Liver (tissue), 9 donors: ENCODE data around the gene HCRTR1. TPM values are rescaled to one million over a fixed set of nuclear protein-coding genes. Genes with fewer than 3 reads are reported as not detected.

ENCODE experiments used
- DNase-seq: peaks from one replicate; pipeline ENCODE4 v3.0.0-alpha.2; 2017; ENCODE audit warnings: low spot score
- H3K27ac ChIP-seq, 2 donors: one replicate each; pipeline ENCODE4 v1.7.0; 2013; ENCODE audit warnings: inconsistent platforms in 2 of 2, low read length in 2 of 2, control low read depth in 1 of 2, low read depth in 1 of 2, mild to moderate bottlenecking in 1 of 2
- H3K27me3 ChIP-seq, 4 donors: one replicate each; pipeline versions ENCODE4 v1.6.1 to v1.7.0; 2013; ENCODE audit warnings: low read length in 3 of 4, inconsistent platforms in 1 of 4, mild to moderate bottlenecking in 1 of 4, moderate library complexity in 1 of 4; ENCODE audit not compliant: control insufficient read depth in 4 of 4, insufficient read depth in 4 of 4
- H3K36me3 ChIP-seq, 4 donors: one replicate each; pipeline versions ENCODE4 v1.6.1 to v1.7.0; 2013; ENCODE audit warnings: low read length in 3 of 4, mild to moderate bottlenecking in 3 of 4, low read depth in 1 of 4, moderate library complexity in 1 of 4; ENCODE audit not compliant: control insufficient read depth in 4 of 4, insufficient read depth in 3 of 4
- H3K4me1 ChIP-seq, 4 donors: one replicate each; pipeline versions ENCODE4 v1.6.1 to v1.7.0; 2013; ENCODE audit warnings: low read length in 3 of 4, mild to moderate bottlenecking in 3 of 4, moderate library complexity in 1 of 4; ENCODE audit not compliant: control insufficient read depth in 4 of 4, insufficient read depth in 4 of 4
- H3K4me3 ChIP-seq, 3 donors: one replicate each; pipeline versions ENCODE4 v1.6.1 to v1.7.0; 2013; ENCODE audit warnings: low read length in 3 of 3, control low read depth in 1 of 3, low read depth in 1 of 3, mild to moderate bottlenecking in 1 of 3
- H3K9ac ChIP-seq, 2 donors: one replicate each; pipeline ENCODE4 v1.7.0; 2013; ENCODE audit warnings: low read length in 2 of 2, mild to moderate bottlenecking in 2 of 2, moderate library complexity in 2 of 2, control low read depth in 1 of 2, low read depth in 1 of 2
- H3K9me3 ChIP-seq, 4 donors: one replicate each; pipeline versions ENCODE4 v1.6.1 to v1.7.0; 2013; ENCODE audit warnings: low read length in 3 of 4; ENCODE audit not compliant: control insufficient read depth in 4 of 4
- EGR1 ChIP-seq, 2 donors: IDR thresholded peaks; 2 replicates each; pipeline ENCODE4 v1.6.1; 2016 to 2018; ENCODE audit warnings: antibody characterized with exemption in 2 of 2, low read depth in 2 of 2
- FOXA1 ChIP-seq: IDR thresholded peaks from 2 replicates; pipeline ENCODE4 v1.6.1; 2016; ENCODE audit warnings: antibody characterized with exemption
- FOXA2 ChIP-seq: IDR thresholded peaks from 2 replicates; pipeline ENCODE4 v1.6.1; 2016; ENCODE audit warnings: antibody characterized with exemption
- HNF4A ChIP-seq, 2 donors: conservative IDR thresholded peaks; 2 replicates each; pipeline ENCODE4 v1.6.1; 2016; ENCODE audit warnings: antibody characterized with exemption in 2 of 2, mild to moderate bottlenecking in 2 of 2
- HNF4G ChIP-seq: IDR thresholded peaks from 2 replicates; pipeline ENCODE4 v1.6.1; 2016; ENCODE audit warnings: antibody characterized with exemption
- RAD21 ChIP-seq, 2 donors: IDR thresholded peaks; 2 replicates each; pipeline ENCODE4 v1.6.1; 2016; ENCODE audit warnings: antibody characterized with exemption in 2 of 2, mild to moderate bottlenecking in 2 of 2
- RXRA ChIP-seq, 2 donors: IDR thresholded peaks; 2 replicates each; pipeline ENCODE4 v1.6.1; 2017 to 2018; ENCODE audit warnings: antibody characterized with exemption in 2 of 2, mild to moderate bottlenecking in 1 of 2
- SP1 ChIP-seq: IDR thresholded peaks from 2 replicates; pipeline ENCODE4 v1.6.1; 2018; ENCODE audit warnings: antibody characterized with exemption, mild to moderate bottlenecking
- TAF1 ChIP-seq: conservative IDR thresholded peaks from 2 replicates; pipeline ENCODE4 v1.6.1; 2016; ENCODE audit warnings: antibody characterized with exemption, mild to moderate bottlenecking
- WGBS: extraction: QIAGEN DNeasy Blood & Tissue Kit; methylation state at CpG from one replicate; pipeline ENCODE4 v1.1.7; 2013; 5-methylcytosine and 5-hydroxymethylcytosine counted together
- polyA plus RNA-seq, 2 donors: library from polyadenylated mRNA; stranded (reverse) in 1 of 2; unstranded in 1 of 2; fragments of 200-250 nt in 1 of 2; fragments of >200 nt in 1 of 2; fragmentation: Nextera tagmentation in 1 of 2; extraction: Ambion mirVana in 1 of 2; gene quantifications; one replicate each; pipeline versions ENCODE4 v1.2.1 to v1.2.3, GENCODE V29; 2013 to 2015
- total RNA-seq, 2 donors: library from RNA; depleted of rRNA; stranded (reverse); fragments of >200 nt; gene quantifications; one replicate each; pipeline ENCODE4 v1.2.3, GENCODE V29; 2014
- TF ChIP-seq, protein P1 (sequence below): IDR thresholded peaks from 2 replicates; pipeline ENCODE4 v1.6.1; 2016; ENCODE audit warnings: antibody characterized with exemption
- TF ChIP-seq, protein P2 (sequence below): IDR thresholded peaks from 2 replicates; pipeline ENCODE4 v1.6.1; 2016; ENCODE audit warnings: antibody characterized with exemption
- TF ChIP-seq, protein P3 (sequence below): fragments of 150-350 bp; IDR thresholded peaks from 2 replicates; pipeline ENCODE4 v1.5.1; 2017; ENCODE audit warnings: improper control_type of control experiment, low read depth, low read length; ENCODE audit not compliant: missing input control
- donor health status: healthy.
- donor health status: healthy.
- donor health status: healthy.
- donor health status: healthy.
- donor health status: healthy.

HCRTR1 gene
- total and polyA plus RNA-seq, 4 donors: 0.06 TPM; not detected in 3

DNA sequence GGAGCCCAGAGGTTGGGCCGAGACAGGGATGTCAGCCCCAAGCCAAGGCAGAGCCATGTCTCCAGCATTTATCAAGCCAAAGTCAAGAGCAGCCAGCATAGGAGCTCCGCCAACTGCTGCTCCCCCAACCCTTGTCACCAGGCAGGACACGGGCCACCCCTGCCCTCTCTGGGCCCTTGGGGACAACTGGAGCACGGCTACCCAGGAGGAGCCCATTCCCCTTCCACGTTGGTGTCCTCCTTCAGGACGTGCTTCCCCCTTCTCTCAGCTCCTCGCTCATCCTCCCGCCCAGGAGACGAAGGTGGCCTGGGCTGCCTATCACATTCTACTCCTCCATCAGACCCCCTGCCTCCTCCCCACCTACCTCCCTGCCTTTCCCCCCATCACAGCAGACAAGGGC lies 47.0 kb downstream of the HCRTR1 start (continued):
- TF ChIP-seq, protein P1, sequence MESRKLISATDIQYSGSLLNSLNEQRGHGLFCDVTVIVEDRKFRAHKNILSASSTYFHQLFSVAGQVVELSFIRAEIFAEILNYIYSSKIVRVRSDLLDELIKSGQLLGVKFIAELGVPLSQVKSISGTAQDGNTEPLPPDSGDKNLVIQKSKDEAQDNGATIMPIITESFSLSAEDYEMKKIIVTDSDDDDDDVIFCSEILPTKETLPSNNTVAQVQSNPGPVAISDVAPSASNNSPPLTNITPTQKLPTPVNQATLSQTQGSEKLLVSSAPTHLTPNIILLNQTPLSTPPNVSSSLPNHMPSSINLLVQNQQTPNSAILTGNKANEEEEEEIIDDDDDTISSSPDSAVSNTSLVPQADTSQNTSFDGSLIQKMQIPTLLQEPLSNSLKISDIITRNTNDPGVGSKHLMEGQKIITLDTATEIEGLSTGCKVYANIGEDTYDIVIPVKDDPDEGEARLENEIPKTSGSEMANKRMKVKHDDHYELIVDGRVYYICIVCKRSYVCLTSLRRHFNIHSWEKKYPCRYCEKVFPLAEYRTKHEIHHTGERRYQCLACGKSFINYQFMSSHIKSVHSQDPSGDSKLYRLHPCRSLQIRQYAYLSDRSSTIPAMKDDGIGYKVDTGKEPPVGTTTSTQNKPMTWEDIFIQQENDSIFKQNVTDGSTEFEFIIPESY: no peak
- TF ChIP-seq RAD21 (IDR thresholded peaks at IDR 0.05): no peak
- TF ChIP-seq RXRA (IDR thresholded peaks at IDR 0.05): no peak
- TF ChIP-seq TAF1: no peak
- TF ChIP-seq HNF4A (conservative IDR thresholded peaks at IDR 0.05): no peak
- TF ChIP-seq HNF4G: no peak
- TF ChIP-seq, protein P2, sequence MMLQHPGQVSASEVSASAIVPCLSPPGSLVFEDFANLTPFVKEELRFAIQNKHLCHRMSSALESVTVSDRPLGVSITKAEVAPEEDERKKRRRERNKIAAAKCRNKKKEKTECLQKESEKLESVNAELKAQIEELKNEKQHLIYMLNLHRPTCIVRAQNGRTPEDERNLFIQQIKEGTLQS: no peak
- TF ChIP-seq SP1: no peak

DNA sequence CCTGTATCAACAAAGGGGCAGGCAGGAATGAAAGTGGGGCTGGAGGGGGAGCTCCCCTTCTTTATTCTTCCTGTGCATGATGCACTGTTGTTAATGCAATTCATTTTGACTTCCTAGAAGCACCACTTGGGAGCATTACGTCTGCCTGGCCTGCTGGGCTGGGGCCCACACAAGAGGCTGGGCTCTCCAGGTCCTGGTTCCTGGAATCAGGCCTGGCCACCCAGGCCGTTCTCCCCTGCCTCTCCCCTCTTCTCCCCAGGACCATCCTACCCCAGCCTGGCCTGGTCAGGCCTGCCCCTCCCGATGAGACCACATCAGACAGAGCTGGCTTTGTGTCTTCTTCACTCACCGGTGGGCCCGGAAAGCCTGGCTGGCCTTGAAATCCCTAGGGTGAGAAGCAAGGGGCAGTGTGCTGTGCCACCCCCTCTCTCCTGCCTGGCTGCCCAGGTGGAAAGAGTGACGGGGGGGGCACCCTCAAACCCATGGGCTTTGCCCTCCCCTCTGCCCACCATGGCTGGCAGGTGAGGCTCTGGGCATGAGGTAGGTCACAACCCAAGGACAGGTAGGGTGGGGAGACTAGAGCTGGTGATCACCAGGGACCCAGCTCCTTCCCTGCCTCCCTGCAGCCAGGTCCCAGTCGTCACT lies 47.9 kb downstream of the HCRTR1 start:
- no peaks in the 10 kb centered on the region for H3K27me3 ChIP-seq
- TF ChIP-seq EGR1 (IDR thresholded peaks at IDR 0.05; ENCODE audit: low read depth in 2 of 2) (no peak), FOXA1 (no peak)
- TF ChIP-seq, protein P3, sequence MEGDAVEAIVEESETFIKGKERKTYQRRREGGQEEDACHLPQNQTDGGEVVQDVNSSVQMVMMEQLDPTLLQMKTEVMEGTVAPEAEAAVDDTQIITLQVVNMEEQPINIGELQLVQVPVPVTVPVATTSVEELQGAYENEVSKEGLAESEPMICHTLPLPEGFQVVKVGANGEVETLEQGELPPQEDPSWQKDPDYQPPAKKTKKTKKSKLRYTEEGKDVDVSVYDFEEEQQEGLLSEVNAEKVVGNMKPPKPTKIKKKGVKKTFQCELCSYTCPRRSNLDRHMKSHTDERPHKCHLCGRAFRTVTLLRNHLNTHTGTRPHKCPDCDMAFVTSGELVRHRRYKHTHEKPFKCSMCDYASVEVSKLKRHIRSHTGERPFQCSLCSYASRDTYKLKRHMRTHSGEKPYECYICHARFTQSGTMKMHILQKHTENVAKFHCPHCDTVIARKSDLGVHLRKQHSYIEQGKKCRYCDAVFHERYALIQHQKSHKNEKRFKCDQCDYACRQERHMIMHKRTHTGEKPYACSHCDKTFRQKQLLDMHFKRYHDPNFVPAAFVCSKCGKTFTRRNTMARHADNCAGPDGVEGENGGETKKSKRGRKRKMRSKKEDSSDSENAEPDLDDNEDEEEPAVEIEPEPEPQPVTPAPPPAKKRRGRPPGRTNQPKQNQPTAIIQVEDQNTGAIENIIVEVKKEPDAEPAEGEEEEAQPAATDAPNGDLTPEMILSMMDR: no peak
- no peaks in the 10 kb centered on the region for H3K36me3 ChIP-seq
- H3K9me3 ChIP-seq: no peaks in the 10 kb centered on the region
- H3K27ac ChIP-seq: no peak overlapping the region
- no peak overlapping the region for H3K4me3 ChIP-seq
- 84% methylated on average over 7 of the region's 7 CpGs for WGBS
- H3K4me1 ChIP-seq: peaks cover 0 to 9% (median 2%) of the 10 kb centered on the region in 4 donors
- DNase-seq: no peak
- no peak overlapping the region for H3K9ac ChIP-seq

DNA sequence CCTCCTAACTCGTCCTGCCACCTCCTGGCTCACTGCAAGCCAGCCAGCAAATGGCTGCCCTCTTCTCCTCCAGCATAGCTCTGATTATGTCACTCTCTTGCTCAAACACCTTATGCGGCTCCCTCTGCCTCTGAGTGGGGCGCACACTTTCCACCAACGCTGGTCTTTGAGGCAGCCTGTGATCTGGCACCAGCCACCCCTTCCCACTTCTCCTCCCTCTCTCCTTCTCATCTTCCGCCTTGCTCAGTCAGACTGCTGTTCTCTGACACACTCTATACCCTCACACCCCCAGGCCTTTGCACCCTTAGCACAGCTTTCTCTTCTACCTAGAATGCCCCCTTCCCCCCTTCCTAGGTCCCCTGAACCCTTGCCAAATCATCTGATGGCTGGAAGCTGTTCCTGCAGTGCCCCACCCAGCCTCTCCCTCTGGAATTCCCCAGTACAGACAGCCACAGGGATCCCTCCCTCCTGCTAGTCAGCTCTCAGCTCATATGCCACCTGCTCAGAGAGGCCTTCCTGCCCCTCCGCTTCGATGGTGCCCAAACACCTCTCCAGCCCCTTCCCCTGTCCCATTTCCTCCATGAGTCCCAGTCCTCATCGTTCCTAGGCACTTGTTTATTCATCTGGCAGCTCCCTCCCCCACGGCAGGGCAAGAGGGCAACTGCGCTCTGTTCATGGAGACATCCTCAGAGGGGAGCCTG lies 48.9 kb downstream of the HCRTR1 start:
- WGBS: 67% methylated on average over 10 of the region's 10 CpGs
- DNase-seq: no peak
- no peaks in the 10 kb centered on the region for H3K27me3 ChIP-seq
- H3K36me3 ChIP-seq: no peaks in the 10 kb centered on the region
- no peaks in the 10 kb centered on the region for H3K9me3 ChIP-seq
- no peak overlapping the region for H3K4me3 ChIP-seq
- H3K27ac ChIP-seq: no peak overlapping the region
- TF ChIP-seq HNF4A (conservative IDR thresholded peaks at IDR 0.05) (no peak), FOXA2 (no peak)
- TF ChIP-seq, protein P2: no peak
- no peak overlapping the region for H3K9ac ChIP-seq
- peaks cover 0 to 9% (median 2%) of the 10 kb centered on the region in 4 donors for H3K4me1 ChIP-seq
